Trophoblast cell (in vitro differentiated cells and primary cell): ENCODE results near the gene DUS3L.

Experiments used
- DNase-seq, 2 donors: peaks; one replicate each; pipeline ENCODE4 v3.0.0-alpha.2; 2016
- H2AFZ ChIP-seq: 2 replicates; pipeline ENCODE4 v1.6.1; 2013; ENCODE audit warnings: low read length, moderate library complexity, mild to moderate bottlenecking; ENCODE audit not compliant: insufficient read depth, poor library complexity
- H2AK5ac ChIP-seq: 2 replicates; pipeline ENCODE4 v1.6.1; 2013; ENCODE audit warnings: mild to moderate bottlenecking, low read length
- H2BK120ac ChIP-seq: 2 replicates; pipeline ENCODE4 v1.6.1; 2013; ENCODE audit warnings: low read length, mild to moderate bottlenecking, moderate library complexity; ENCODE audit not compliant: insufficient read depth, poor library complexity
- H2BK12ac ChIP-seq: 2 replicates; pipeline ENCODE4 v1.6.1; 2013; ENCODE audit warnings: mild to moderate bottlenecking, low read length, moderate library complexity
- H2BK5ac ChIP-seq: 2 replicates; pipeline ENCODE4 v1.6.1; 2013; ENCODE audit warnings: low read length, low read depth, moderate library complexity, mild to moderate bottlenecking; ENCODE audit not compliant: poor library complexity
- H3K14ac ChIP-seq: 2 replicates; pipeline ENCODE4 v1.6.1; 2013; ENCODE audit warnings: mild to moderate bottlenecking, low read length
- H3K18ac ChIP-seq: 2 replicates; pipeline ENCODE4 v1.6.1; 2013; ENCODE audit warnings: mild to moderate bottlenecking, low read length
- H3K23ac ChIP-seq: 2 replicates; pipeline ENCODE4 v1.6.1; 2013; ENCODE audit warnings: low read length
- H3K27ac ChIP-seq: 2 replicates; pipeline ENCODE4 v1.5.1; 2013; ENCODE audit warnings: low read depth, mild to moderate bottlenecking, inconsistent platforms, low read length, moderate library complexity
- H3K27me3 ChIP-seq: 2 replicates; pipeline ENCODE4 v1.6.1; 2013; ENCODE audit warnings: inconsistent platforms, mild to moderate bottlenecking, low read length, moderate library complexity; ENCODE audit not compliant: insufficient read depth
- H3K36me3 ChIP-seq, 2 experiments: 1 replicate in 1 of 2; 2 replicates in 1 of 2; pipeline ENCODE4 v1.6.1; 2013; ENCODE audit warnings: low read length in 2 of 2, mild to moderate bottlenecking in 2 of 2, moderate library complexity in 1 of 2; ENCODE audit not compliant: insufficient read depth in 2 of 2, control insufficient read depth in 1 of 2
- H3K4ac ChIP-seq: 2 replicates; pipeline ENCODE4 v1.6.1; 2013; ENCODE audit warnings: low read depth, mild to moderate bottlenecking, low read length, moderate library complexity
- H3K4me1 ChIP-seq, 2 experiments: 1 replicate in 1 of 2; 2 replicates in 1 of 2; pipeline ENCODE4 v1.6.1; 2013; ENCODE audit warnings: low read length in 2 of 2, mild to moderate bottlenecking in 2 of 2, moderate library complexity in 1 of 2; ENCODE audit not compliant: insufficient read depth in 2 of 2, control insufficient read depth in 1 of 2
- H3K4me2 ChIP-seq: 2 replicates; pipeline ENCODE4 v1.6.1; 2013; ENCODE audit warnings: inconsistent platforms, mild to moderate bottlenecking, low read length, moderate library complexity
- H3K4me3 ChIP-seq: 2 replicates; pipeline ENCODE4 v1.5.1; 2013; ENCODE audit warnings: mild to moderate bottlenecking, low read depth, low read length, inconsistent platforms
- H3K79me1 ChIP-seq: one replicate; pipeline ENCODE4 v1.6.1; 2013; ENCODE audit warnings: low read length
- H3K79me2 ChIP-seq: 2 replicates; pipeline ENCODE4 v1.6.1; 2013; ENCODE audit warnings: low read length, mild to moderate bottlenecking; ENCODE audit not compliant: control insufficient read depth, insufficient read depth, poor library complexity
- H3K9ac ChIP-seq: 2 replicates; pipeline ENCODE4 v1.6.1; 2013; ENCODE audit warnings: mild to moderate bottlenecking, low read length
- H3K9me3 ChIP-seq: 2 replicates; pipeline ENCODE4 v1.6.1; 2013; ENCODE audit warnings: low read depth, mild to moderate bottlenecking, control low read depth, inconsistent platforms, low read length; ENCODE audit not compliant: insufficient read depth
- H4K12ac ChIP-seq: 2 replicates; pipeline ENCODE4 v1.6.1; 2013; ENCODE audit warnings: low read depth, mild to moderate bottlenecking, low read length, moderate library complexity
- H4K8ac ChIP-seq: 2 replicates; pipeline ENCODE4 v1.6.1; 2013; ENCODE audit warnings: low read depth, mild to moderate bottlenecking, low read length, moderate library complexity
- H4K91ac ChIP-seq: one replicate; pipeline ENCODE4 v1.6.1; 2013; ENCODE audit warnings: low read depth, mild to moderate bottlenecking, low read length, moderate library complexity
- WGBS: extraction: QIAGEN DNeasy Blood & Tissue Kit; methylation state at CpG from one replicate; pipeline ENCODE4 v1.1.7; 2013; ENCODE audit warnings: missing lambda C conversion rate; ENCODE audit not compliant: insufficient read length, insufficient coverage; ENCODE audit errors: extremely low coverage; 5-methylcytosine and 5-hydroxymethylcytosine counted together

DUS3L gene

DNA sequence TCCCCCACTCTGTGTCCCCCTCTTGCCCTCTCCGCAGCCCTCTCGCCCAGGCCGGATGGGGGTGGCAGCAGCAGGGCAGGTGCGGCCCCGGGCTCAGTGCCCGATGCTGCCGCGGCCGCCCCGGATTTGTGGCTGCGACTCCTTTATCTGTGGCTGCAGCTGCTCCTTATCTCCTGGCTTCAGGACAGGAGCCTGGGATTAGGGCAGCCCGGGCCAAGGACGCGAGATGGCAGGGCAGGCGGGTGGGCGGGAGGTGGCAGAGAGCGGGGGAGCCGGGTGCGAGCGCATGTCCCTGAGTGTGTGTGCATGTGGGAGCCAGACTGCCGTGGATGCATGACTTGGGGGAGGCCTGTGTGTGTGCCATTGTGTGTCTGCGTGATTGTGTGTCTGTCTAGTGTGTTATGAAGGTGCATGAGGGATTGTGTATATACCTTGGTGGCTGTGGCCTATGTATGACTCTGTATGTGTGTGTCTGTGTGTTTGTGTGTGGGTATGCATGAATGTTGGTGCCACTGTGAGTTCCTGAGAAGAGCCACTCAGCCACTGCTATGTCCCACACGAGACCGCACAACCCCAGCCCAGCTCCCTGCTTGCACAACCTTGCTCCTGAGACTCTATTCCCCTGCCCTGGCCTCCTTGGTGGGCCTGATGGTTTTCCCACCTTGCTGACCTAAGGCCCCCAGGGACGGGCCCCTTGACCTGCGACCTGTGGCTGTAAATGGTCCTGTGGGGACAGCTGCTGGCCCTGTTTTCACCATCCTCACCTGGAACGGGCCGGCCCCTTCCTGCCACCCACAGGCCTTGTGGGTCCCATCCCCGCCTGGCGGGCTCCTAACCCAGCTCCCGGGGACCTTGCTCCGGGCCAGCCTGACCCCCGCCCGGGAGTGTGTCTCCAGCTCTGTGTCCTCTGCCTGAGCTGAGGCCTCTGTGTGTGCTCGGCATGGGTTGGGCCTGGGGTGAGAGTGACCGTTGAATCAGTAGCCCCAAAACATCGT, 8.6 kb upstream of the DUS3L start:
- H4K12ac ChIP-seq, result no peak overlapping the region
- no peak overlapping the region for H3K23ac ChIP-seq
- no CpG with 5 or more reads among the region's 37 CpGs for WGBS

DNA sequence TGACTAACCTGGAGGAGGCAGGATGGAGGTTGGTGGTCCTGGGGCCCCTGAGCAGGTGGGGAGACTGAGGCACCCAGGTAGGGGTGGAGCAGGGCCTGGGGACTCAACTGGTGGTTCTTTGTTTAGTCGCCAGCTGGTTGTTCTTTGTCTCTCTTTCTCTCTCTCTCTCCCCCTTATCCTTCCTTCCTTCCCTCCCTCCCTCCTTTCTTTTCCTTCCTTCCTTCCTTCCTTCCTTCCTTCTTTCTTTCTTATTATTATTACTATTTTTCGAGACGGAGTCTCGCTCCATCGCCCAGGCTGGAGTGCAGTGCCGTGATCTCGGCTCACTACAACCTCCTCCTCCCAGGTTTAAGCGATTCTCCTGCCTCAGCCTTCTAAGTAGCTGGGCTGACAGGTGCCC, 7.3 kb upstream of the DUS3L start:
- Histone ChIP-seq H3K27me3 (no peaks in the 10 kb centered on the region), H3K4me1 (no peaks in the 10 kb centered on the region), H2AK5ac (no peak overlapping the region), H3K9me3 (peaks cover 3% of the 10 kb centered on the region), H4K91ac (no peak overlapping the region), H3K27ac (no peak overlapping the region), H3K23ac (no peak overlapping the region), H3K4me3 (no peak overlapping the region), H3K14ac (no peak overlapping the region), H3K18ac (no peak overlapping the region), H3K79me2 (no peaks in the 10 kb centered on the region), H3K36me3 (no peaks in the 10 kb centered on the region), H4K12ac (no peak overlapping the region), H2AFZ (no peak overlapping the region), H2BK5ac (no peak overlapping the region), H3K4ac (no peak overlapping the region), H3K4me2 (no peak overlapping the region), H3K9ac (no peak overlapping the region), H4K8ac (no peak overlapping the region), H2BK120ac (no peak overlapping the region), H2BK12ac (no peak overlapping the region), H3K79me1 (no peaks in the 10 kb centered on the region)
- WGBS, result 100% methylated on average over 2 of the region's 8 CpGs
- DNase-seq, result no peak

More for the DNA sequence above, 8.6 kb upstream of the DUS3L start:
- Histone ChIP-seq H3K27me3 (no peaks in the 10 kb centered on the region), H2BK12ac (no peak overlapping the region), H3K4me1 (peaks cover 5% of the 10 kb centered on the region in 2 experiments), H3K4me2 (no peak overlapping the region), H3K9ac (no peak overlapping the region), H2AK5ac (no peak overlapping the region), H3K36me3 (no peaks in the 10 kb centered on the region), H3K4ac (no peak overlapping the region), H3K79me1 (no peaks in the 10 kb centered on the region), H2AFZ (no peak overlapping the region), H3K79me2 (no peaks in the 10 kb centered on the region), H3K14ac (no peak overlapping the region), H2BK5ac (no peak overlapping the region), H2BK120ac (no peak overlapping the region), H3K27ac (no peak overlapping the region), H4K8ac (no peak overlapping the region), H3K4me3 (no peak overlapping the region), H3K18ac (no peak overlapping the region), H3K9me3 (peaks cover 3% of the 10 kb centered on the region), H4K91ac (no peak overlapping the region)
- DNase-seq, result no peak

DNA sequence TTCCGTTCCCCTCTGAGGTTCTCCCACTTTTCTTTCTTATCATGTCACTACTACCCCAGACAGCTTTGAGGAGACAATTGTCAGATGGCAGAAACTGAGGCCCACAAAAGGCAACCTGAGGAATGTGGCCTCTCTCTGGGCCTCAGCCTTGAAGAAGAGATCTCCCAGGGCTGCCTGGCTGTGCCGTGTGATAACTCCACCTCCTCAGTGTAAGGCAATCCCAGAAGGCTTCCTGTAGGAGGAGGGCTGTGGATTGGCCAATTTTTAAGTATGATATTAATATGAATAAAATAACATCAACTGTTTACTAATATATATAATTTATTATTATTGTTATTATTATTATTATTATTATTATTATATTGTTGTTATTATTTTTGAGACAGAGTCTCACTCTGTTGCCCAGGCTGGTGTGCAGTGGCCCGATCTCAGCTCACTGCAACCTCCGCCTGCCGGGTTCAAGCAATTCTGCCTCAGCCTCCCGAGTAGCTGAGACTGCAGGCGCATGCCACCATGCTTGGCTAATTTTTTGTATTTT, 4.5 kb upstream of the DUS3L start:
- Histone ChIP-seq H3K4me3 (no peak overlapping the region), H3K4me2 (no peak overlapping the region), H3K36me3 (no peaks in the 10 kb centered on the region), H3K23ac (no peak overlapping the region), H2AFZ (no peak overlapping the region), H3K27me3 (no peaks in the 10 kb centered on the region), H3K18ac (no peak overlapping the region), H4K12ac (no peak overlapping the region), H4K8ac (no peak overlapping the region), H3K79me1 (peaks cover 4% of the 10 kb centered on the region), H3K14ac (no peak overlapping the region), H3K4me1 (no peaks in the 10 kb centered on the region), H4K91ac (no peak overlapping the region), H3K79me2 (peaks cover 2% of the 10 kb centered on the region), H3K9ac (no peak overlapping the region), H3K9me3 (peaks cover 2% of the 10 kb centered on the region), H3K4ac (no peak overlapping the region), H2AK5ac (no peak overlapping the region), H3K27ac (no peak overlapping the region), H2BK5ac (no peak overlapping the region), H2BK12ac (no peak overlapping the region), H2BK120ac (no peak overlapping the region)
- WGBS, result no CpG with 5 or more reads among the region's 7 CpGs
- no peak for DNase-seq

DNA sequence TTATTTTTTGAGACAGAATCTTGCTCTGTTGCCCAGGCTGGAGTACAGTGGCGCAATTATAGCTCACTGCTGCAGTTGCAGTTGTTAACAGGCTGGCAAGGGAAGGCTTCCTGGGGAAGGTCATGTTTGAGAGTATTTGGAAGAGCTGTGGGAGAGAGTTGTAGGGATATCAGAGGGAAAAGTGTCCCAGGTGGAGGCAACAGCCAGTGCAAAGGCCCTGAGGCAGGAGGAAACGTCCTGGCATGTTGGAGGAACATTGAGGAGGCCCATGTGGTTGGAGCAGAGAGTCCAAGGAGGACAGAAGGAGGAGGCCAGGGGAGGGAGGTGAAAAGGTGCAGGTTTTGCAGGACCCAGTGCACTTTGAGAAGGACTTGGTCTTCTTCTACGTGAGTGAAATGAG, 2.2 kb upstream of the DUS3L start:
- WGBS, result no CpG with 5 or more reads among the region's 3 CpGs

More for the DNA sequence above, 2.2 kb upstream of the DUS3L start:
- Histone ChIP-seq H4K12ac (no peak overlapping the region), H3K4ac (no peak overlapping the region), H3K18ac (no peak overlapping the region), H3K9me3 (peaks cover 2% of the 10 kb centered on the region), H2AFZ (no peak overlapping the region), H3K4me2 (no peak overlapping the region), H4K8ac (no peak overlapping the region), H4K91ac (no peak overlapping the region), H2BK12ac (no peak overlapping the region), H3K9ac (peak overlapping the region; percentile 7), H3K36me3 (peaks cover 18% of the 10 kb centered on the region in 2 experiments), H2BK5ac (no peak overlapping the region), H3K27ac (no peak overlapping the region), H3K23ac (no peak overlapping the region), H2AK5ac (no peak overlapping the region), H3K79me2 (peaks cover 2% of the 10 kb centered on the region), H3K79me1 (peaks cover 4% of the 10 kb centered on the region), H2BK120ac (no peak overlapping the region), H3K4me3 (no peak overlapping the region), H3K14ac (no peak overlapping the region), H3K27me3 (no peaks in the 10 kb centered on the region), H3K4me1 (peaks cover 3 to 6% of the 10 kb centered on the region in 2 experiments)
- DNase-seq, result no peak
